ENCODE results near the gene CLIP4.

GRCh38 chr2:29162204-29162928 is 47.2 kb downstream of the CLIP4 start:
- TF ChIP-seq CTCF (IDR thresholded peaks at IDR 0.05; ENCODE audit: low read length) (no peak), EZH2 (IDR thresholded peaks at IDR 0.05; ENCODE audit: borderline replicate concordance, low read length) (no peak)
